ENCODE data around the gene TLE6. TPM values are rescaled to one million over a fixed set of nuclear protein-coding genes. Genes with fewer than 3 reads are reported as not detected.

Gene TLE6
- total and polyA plus RNA-seq, 2 of the 4 experiments (the other 2 are of a cell fraction): under 0.01 to 0.17 TPM

GRCh38 chr19:2944403-2944774 lies 33.0 kb upstream of the TLE6 start:
- no peak overlapping the region for H2AK5ac ChIP-seq (ENCODE audit: low read depth, low read length)
- H2BK5ac ChIP-seq (ENCODE audit: low read depth, low read length, poor library complexity, severe bottlenecking): no peak overlapping the region
- 1% methylated on average over 20 of the region's 23 CpGs; no CpG with 5 or more reads in 1 of the 2 experiments for WGBS, 2 experiments (ENCODE audit: extremely low coverage in 2 of 2, insufficient read length in 1 of 2)
- H3K18ac ChIP-seq (ENCODE audit: low read depth, low read length): no peak overlapping the region
- POLR2A ChIA-PET (ENCODE audit: unreplicated experiment): no interaction called here
- dilution Hi-C loops (cut with HindIII; ENCODE audit: low sequenced_read_pairs, unreplicated experiment): no loop called here
- no peak overlapping the region for H3K56ac ChIP-seq (ENCODE audit: extremely low read depth, insufficient read depth, low read length)
- H4K20me1 ChIP-seq (ENCODE audit: insufficient read depth, low read length): no peaks in the 10 kb centered on the region; the same call in 1 of the 2 replicates
- peak overlapping the region; percentile 12; the same call in 1 of the 2 replicates for H3K27ac ChIP-seq (ENCODE audit: insufficient read depth, low read length)
- 0 out of 2 replicates have a peak overlapping the region, but pooled peaks have one; percentile 9 for H3K14ac ChIP-seq (replicated peaks; ENCODE audit: low read depth, low read length)
- peak overlapping the region; percentile 95 for H2AFZ ChIP-seq (replicated peaks; ENCODE audit: low read length, poor library complexity)
- H3K79me1 ChIP-seq (ENCODE audit: low read depth in 1 of 2, low read length in 2 of 2): peaks cover 8 to 31% of the 10 kb centered on the region in 2 experiments
- in situ Hi-C loops (cut with MboI; ENCODE audit: low sequenced_read_pairs): no loop called here
- no peak overlapping the region for H4K5ac ChIP-seq (ENCODE audit: low read depth, low read length)
- peak overlapping the region; percentile 73 for H3K9ac ChIP-seq (ENCODE audit: low read depth, low read length)
- no peak overlapping the region for H2BK120ac ChIP-seq (ENCODE audit: low read depth, low read length)
- H3K4ac ChIP-seq (ENCODE audit: low read depth, low read length): 0 out of 2 replicates have a peak overlapping the region, but pooled peaks have one; percentile 10
- H3K4me3 ChIP-seq (ENCODE audit: insufficient read depth, low read depth, low read length): peak overlapping the region; percentile 87
- no peaks in the 10 kb centered on the region for H3K27me3 ChIP-seq (ENCODE audit: control insufficient read depth, insufficient read depth, low read length)
- H3K4me2 ChIP-seq (ENCODE audit: low read depth, low read length): peak overlapping the region; percentile 92
- no TSS peak for BruUV-seq (replicated peaks)
- peak overlapping the region; percentile 90 for H2AK9ac ChIP-seq (replicated peaks; ENCODE audit: low read depth, low read length, poor library complexity)
- H4K8ac ChIP-seq (ENCODE audit: low read depth in 2 of 2, low read length in 2 of 2): peak overlapping the region in 1 of 2 experiments; percentile 62; a peak in 1 of 4 replicates
- DNase-seq: no peak
- CTCF ChIA-PET: no interaction called here
- peak; percentile 30 for ATAC-seq (ENCODE audit: low read depth)
- intact Hi-C loops (cut with micrococcal nuclease): loop anchor here (2.0 kb wide), 1 partner anchor 44 kb away; the partner anchor contains the start of gene ZNF57
- no peak overlapping the region for H4K91ac ChIP-seq (ENCODE audit: insufficient read depth, low read depth, low read length)
- no peak for TF ChIP-seq NFE2L2 (IDR thresholded peaks at IDR 0.05; ENCODE audit: low read depth, low read length)
- H2BK20ac ChIP-seq (ENCODE audit: low read depth, low read length): no peak overlapping the region
- H3K36me3 ChIP-seq (ENCODE audit: control insufficient read depth, insufficient read depth, low read length): peaks cover 2% of the 10 kb centered on the region; the same call in 1 of the 2 replicates
- no peaks in the 10 kb centered on the region for H3K9me3 ChIP-seq (ENCODE audit: control insufficient read depth, insufficient read depth, low read length)
- H2BK15ac ChIP-seq (ENCODE audit: low read depth, low read length): no peak overlapping the region
- peaks cover 3% of the 10 kb centered on the region; the same call in 1 of the 2 replicates for H3K4me1 ChIP-seq (ENCODE audit: control insufficient read depth, insufficient read depth, low read length)
- peaks cover 4% of the 10 kb centered on the region for H3K9me1 ChIP-seq (ENCODE audit: insufficient read depth, low read length)
- peak overlapping the region; percentile 75; the same call in 1 of the 2 replicates for H3K23ac ChIP-seq (ENCODE audit: low read depth, low read length)
